Right renal cortex interstitium (tissue), 3 donors: ENCODE measurements around the gene ADAMTSL5. TPM values are rescaled to one million over a fixed set of nuclear protein-coding genes. Genes with fewer than 3 reads are reported as not detected.

Experiments
- DNase-seq, 3 donors: peaks; one replicate each; pipeline ENCODE4 v3.0.0-alpha.2; 2013; ENCODE audit warnings: low read depth in 3 of 3, low spot score in 2 of 3
- polyA plus RNA-seq, 3 donors: library from polyadenylated mRNA; unstranded; fragments of 120-200 nt; gene quantifications; one replicate each; pipeline ENCODE4 v1.2.1, GENCODE V29; 2013; ENCODE audit not compliant: insufficient read length in 3 of 3

The ADAMTSL5 gene
- polyA plus RNA-seq, 3 donors = 0.52 to 0.61 (median 0.54) TPM

GRCh38 chr19:1468274-1468820, 44.5 kb downstream of the ADAMTSL5 start:
- DNase-seq = no peak

DNA sequence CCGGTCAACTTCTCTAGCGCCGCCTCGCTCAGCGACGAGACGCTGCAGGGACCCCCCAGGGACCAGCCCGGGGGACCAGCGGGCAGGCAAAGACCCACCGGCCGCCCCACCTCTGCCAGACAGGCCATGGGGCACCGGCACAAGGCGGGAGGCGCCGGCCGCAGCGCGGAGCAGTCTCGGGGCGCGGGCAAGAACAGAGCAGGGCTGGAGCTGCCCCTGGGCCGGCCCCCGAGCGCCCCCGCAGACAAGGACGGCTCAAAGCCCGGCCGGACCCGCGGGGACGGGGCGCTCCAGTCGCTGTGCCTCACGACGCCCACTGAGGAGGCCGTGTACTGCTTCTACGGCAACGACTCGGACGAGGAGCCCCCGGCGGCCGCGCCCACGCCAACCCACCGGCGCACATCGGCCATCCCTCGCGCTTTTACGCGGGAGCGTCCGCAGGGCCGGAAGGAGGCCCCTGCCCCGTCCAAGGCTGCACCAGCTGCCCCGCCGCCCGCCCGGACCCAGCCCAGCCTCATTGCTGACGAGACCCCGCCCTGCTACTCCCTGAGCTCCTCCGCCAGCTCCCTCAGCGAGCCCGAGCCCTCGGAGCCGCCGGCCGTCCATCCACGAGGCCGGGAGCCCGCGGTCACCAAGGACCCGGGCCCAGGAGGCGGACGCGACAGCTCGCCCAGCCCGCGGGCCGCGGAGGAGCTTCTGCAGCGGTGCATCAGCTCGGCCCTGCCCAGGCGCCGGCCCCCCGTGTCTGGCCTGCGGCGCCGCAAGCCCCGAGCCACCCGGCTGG, 45.1 kb downstream of the ADAMTSL5 start:
- DNase-seq = no peak

GRCh38 chr19:1467215-1467489, 45.7 kb downstream of the ADAMTSL5 start:
- DNase-seq = no peak

- no peak for DNase-seq
Measured at GRCh38 chr19:1466461-1467214, 46.2 kb downstream of the ADAMTSL5 start.

GRCh38 chr19:1466018-1466460, 46.8 kb downstream of the ADAMTSL5 start:
- no peak for DNase-seq

DNA sequence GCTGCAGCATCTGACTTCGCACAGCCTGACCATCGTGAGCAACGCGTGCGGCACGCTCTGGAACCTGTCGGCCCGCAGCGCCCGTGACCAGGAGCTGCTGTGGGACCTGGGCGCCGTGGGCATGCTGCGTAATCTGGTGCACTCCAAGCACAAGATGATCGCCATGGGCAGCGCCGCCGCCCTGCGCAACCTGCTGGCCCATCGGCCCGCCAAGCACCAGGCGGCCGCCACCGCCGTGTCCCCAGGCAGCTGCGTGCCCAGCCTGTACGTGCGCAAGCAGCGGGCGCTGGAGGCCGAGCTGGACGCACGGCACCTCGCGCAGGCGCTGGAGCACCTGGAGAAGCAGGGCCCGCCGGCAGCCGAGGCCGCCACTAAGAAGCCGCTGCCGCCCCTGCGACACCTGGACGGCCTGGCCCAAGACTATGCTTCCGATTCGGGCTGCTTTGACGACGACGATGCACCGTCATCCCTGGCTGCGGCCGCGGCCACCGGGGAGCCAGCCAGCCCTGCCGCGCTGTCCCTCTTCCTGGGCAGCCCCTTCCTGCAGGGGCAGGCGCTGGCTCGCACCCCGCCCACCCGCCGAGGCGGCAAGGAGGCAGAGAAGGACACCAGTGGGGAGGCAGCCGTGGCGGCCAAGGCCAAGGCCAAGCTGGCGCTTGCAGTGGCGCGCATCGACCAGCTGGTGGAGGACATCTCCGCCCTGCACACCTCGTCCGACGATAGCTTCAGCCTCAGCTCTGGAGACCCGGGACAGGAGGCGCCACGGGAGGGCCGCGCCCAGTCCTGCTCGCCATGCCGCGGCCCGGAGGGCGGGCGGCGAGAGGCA, 47.4 kb downstream of the ADAMTSL5 start:
- no peak for DNase-seq

GRCh38 chr19:1461862-1462261, 51.0 kb downstream of the ADAMTSL5 start:
- DNase-seq = no peak

DNA sequence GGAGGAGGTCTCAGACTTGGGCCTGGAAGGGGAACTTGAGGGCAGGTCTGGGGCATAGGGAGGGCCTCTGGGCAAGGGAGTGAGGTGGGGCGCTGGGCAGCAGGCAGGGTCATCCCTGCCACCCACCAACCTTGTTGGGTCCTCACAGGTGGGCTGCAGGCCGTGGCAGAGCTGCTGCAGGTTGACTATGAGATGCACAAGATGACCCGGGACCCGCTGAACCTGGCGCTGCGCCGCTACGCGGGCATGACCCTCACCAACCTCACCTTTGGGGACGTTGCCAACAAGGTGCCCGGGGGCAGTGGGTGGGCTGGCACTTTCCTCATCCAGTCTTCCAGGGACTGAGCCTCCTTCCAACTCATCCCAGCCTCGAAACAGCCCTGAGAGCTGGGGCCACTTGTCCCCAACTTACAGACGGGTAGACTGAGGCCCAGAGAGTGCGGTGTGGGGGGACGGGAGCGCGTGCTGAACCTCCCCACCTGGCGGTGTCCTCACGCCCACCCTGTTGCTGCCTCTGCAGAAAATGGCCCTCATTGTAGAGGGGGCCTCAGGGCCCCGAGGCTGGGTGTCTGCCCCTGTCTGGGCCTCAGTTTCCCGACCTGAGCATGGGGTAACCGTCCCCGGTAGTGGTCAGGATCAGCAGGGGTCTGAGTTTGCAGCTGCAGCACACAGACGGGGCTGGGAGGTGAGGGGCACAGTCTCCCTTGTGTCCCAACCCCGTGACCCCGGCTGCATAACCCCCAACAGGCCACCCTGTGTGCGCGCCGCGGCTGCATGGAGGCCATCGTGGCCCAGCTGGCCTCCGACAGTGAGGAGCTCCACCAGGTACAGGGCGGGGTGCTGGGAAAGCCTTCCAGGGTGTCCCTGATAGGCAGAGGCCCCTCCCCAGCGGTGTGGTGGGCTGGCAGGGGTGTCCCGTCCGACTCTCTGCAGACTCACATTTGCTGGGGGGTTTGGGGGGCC, 52.5 kb downstream of the ADAMTSL5 start:
- DNase-seq = no peak

DNA sequence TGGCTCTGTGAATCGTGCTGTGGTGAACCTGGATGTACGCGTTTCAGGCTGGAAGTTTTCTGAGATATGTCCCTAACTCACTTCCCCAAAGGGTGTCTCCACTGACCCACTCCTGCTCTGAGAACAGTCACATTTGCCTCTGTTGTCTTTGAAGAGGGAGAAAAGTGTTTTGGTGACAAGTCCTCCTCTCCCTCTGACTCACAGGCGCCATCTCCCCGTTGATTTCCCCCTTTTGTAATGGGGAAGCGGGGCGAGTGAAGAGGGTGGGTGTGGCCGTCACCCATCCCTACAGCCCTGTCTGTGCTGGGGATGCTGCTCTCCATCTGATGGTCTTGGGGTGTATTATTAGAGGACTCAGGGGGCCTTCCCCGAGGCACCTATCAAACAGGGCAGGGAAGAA, 53.3 kb downstream of the ADAMTSL5 start:
- DNase-seq = no peak

DNA sequence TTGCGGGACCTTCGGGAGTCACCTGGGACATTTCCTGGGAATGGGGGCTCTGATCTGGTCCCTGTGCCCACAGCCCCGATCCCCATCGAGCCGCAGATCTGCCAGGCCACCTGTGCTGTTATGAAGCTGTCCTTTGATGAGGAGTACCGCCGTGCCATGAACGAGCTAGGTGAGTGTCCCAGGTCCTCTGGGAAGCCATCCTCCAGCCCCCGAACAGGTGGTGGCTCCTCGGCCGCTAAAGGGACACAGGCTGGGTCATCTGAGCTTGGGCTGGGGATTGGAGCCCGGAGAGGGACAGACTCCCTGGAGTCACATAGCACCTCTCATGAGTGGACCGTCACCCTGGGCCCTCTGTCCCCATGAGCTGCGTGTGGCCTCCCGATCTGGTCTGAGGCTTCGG, 54.9 kb downstream of the ADAMTSL5 start:
- DNase-seq = no peak

GRCh38 chr19:1457031-1457739, 55.6 kb downstream of the ADAMTSL5 start:
- DNase-seq = no peak

DNA sequence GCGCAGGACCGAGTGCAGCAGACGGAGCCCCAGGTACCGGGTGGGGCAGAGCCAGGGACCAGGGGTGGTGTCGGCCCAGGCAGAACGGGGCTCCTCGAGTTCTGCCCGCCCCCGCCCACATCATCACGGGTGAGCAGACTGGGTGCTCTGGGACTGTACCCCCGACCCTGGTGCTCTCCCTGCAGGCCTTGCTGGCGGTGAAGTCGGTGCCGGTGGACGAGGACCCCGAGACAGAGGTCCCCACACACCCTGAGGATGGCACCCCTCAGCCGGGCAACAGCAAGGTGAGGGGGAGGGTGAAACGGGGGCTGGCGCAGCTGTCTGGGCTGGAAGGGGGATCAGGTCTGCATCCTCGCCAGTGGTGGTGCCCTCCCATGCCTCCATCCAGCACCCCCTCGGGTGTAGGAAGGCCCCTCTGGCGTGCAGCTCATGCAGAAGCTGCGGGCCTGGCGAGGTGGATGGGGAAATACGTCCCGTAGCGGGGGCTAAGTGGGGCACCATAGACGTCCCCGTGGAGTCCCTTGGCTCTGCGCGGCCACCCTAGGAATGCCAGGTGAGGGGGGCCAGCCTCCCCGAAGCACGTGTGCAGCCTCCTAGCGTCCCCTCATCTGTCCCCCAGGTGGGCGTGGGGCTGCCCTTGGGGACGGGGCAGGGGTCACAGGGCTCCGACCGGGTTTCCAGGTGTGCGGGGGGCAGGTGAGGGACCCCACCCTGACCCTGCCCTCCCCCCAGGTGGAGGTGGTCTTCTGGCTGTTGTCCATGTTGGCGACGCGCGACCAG, 56.5 kb downstream of the ADAMTSL5 start:
- no peak for DNase-seq

DNA sequence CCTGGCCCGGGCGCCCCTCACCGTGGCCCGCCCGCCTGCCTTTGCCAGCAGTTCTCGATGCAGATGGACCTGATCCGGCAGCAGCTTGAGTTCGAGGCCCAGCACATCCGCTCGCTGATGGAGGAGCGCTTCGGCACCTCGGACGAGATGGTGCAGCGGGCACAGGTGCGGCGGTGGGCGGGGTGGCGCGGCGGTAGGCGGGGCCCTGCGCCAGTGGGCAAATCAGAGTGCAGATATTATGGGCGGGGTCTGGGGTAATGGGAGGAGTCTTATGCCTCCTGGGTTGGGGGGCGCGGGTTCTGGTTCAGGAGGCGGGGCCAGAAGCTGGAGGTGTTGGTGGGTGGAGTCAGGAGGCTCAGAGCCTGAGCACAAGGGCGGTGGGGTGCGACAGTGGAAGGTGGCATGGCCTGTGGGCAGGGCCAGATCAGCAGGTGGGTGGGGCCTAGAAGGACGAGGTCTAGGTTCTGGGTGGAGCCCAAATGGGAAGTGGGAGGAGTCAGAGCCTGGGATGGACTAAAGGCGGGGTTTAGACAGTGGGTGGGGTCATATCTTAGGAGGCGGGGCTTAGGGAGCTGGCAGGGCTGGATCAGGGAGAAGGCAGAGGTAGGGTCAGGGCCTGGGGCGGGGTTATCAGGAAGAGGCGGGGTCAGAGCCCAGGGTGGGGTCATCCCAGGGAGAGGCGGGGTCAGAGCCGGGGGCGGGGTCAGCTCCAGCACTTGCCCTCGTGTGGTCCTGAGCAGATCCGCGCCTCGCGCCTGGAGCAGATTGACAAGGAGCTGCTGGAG, 57.3 kb downstream of the ADAMTSL5 start:
- DNase-seq = no peak

Other genes with a start within 250 kb of the ADAMTSL5 start
- 100 to 1,000 TPM; 737 to 892 (median 800) TPM for gene CIRBP, start 243.7 kb downstream of the ADAMTSL5 start, polyA plus RNA-seq
- gene FAM174C, start 237.5 kb downstream of the ADAMTSL5 start, polyA plus RNA-seq = 10 to 100 TPM; 12.7 to 17.3 (median 14.5) TPM
- 1 to 10 TPM; 1.3 to 2.1 (median 1.3) TPM for gene EFNA2, start 227.1 kb downstream of the ADAMTSL5 start, polyA plus RNA-seq
- 10 to 100 TPM; 40.1 to 50.2 (median 42.7) TPM for gene NDUFS7, start 129.1 kb downstream of the ADAMTSL5 start, polyA plus RNA-seq
- gene GAMT, start 111.5 kb downstream of the ADAMTSL5 start, polyA plus RNA-seq = 10 to 100 TPM; 22.2 to 25.9 (median 25.8) TPM
- gene DAZAP1, start 105.4 kb downstream of the ADAMTSL5 start, polyA plus RNA-seq = 10 to 100 TPM; 69.2 to 70.7 (median 69.7) TPM
- gene RPS15, start 74.6 kb downstream of the ADAMTSL5 start, polyA plus RNA-seq = 100 to 1,000 TPM; 540 to 667 (median 584) TPM
- 1 to 10 TPM in 2 of 3 donors, under 1 TPM in 1; 0.86 to 1.1 (median 1.0) TPM for gene APC2, start 62.9 kb downstream of the ADAMTSL5 start, polyA plus RNA-seq
- gene C19orf25, start 33.8 kb downstream of the ADAMTSL5 start, polyA plus RNA-seq = 10 to 100 TPM; 17.4 to 21.2 (median 18.5) TPM
- gene PCSK4, start 22.7 kb downstream of the ADAMTSL5 start, polyA plus RNA-seq = 1 to 10 TPM; 2.7 to 4.4 (median 3.3) TPM
- gene REEP6, start 21.8 kb downstream of the ADAMTSL5 start, polyA plus RNA-seq = 10 to 100 TPM in 2 of 3 donors, 1 to 10 TPM in 1; 9.0 to 16.3 (median 13.3) TPM
- under 1 TPM; 0.07 to 0.16 (median 0.11) TPM for gene PLK5, start 11.1 kb upstream of the ADAMTSL5 start, polyA plus RNA-seq
- gene MEX3D, start 55.3 kb upstream of the ADAMTSL5 start, polyA plus RNA-seq = 10 to 100 TPM; 16.7 to 20.2 (median 18.0) TPM
- 10 to 100 TPM; 38.1 to 45.5 (median 40.2) TPM for gene MBD3, start 79.8 kb upstream of the ADAMTSL5 start, polyA plus RNA-seq
- gene UQCR11, start 92.4 kb upstream of the ADAMTSL5 start, polyA plus RNA-seq = 100 to 1,000 TPM in 1 of 3 donors, 10 to 100 TPM in 2; 81.1 to 117 (median 92.1) TPM
- 10 to 100 TPM; 81.6 to 91.5 (median 87.9) TPM for gene TCF3, start 139.6 kb upstream of the ADAMTSL5 start, polyA plus RNA-seq
- under 1 TPM in 1 of 3 donors, not detected in 2; 0.01 TPM for gene ONECUT3, start 240.5 kb upstream of the ADAMTSL5 start, polyA plus RNA-seq